Upper lobe of right lung (tissue), 1 donor: Measurements from ENCODE around the gene PCCA. TPM values are rescaled to one million over a fixed set of nuclear protein-coding genes. Genes with fewer than 3 reads are reported as not detected.

ENCODE experiments used
- ATAC-seq: fragments of 200-7000 bp; cut with Tn5 transposase; one replicate; pipeline ENCODE4 v1.9.1; 2020; ENCODE audit warnings: mild to moderate bottlenecking, moderate library complexity
- DNase-seq: peaks from one replicate; pipeline ENCODE4 v3.0.0-alpha.2; 2020
- H3K27ac ChIP-seq: fragments of 200-600 bp; one replicate; pipeline ENCODE4 v1.8.0; 2022
- H3K27me3 ChIP-seq: fragments of 200-600 bp; one replicate; pipeline ENCODE4 v1.8.0; 2022; ENCODE audit warnings: mild to moderate bottlenecking
- H3K36me3 ChIP-seq: fragments of 200-600 bp; one replicate; pipeline ENCODE4 v1.8.0; 2022
- H3K4me1 ChIP-seq: fragments of 200-600 bp; one replicate; pipeline ENCODE4 v1.8.0; 2022
- H3K4me3 ChIP-seq: fragments of 200-600 bp; one replicate; pipeline ENCODE4 v1.8.0; 2022; ENCODE audit warnings: mild to moderate bottlenecking
- H3K9me3 ChIP-seq: fragments of 200-600 bp; one replicate; pipeline ENCODE4 v1.8.0; 2022
- intact Hi-C: fragments of 100-400 bp; cut with DNase I; formaldehyde crosslinking; loops from one replicate; pipeline ENCODE4 v1.11.0; 2022
- total RNA-seq: library from RNA; stranded (reverse); fragmentation: NEBNext Ultra II Directional; extraction: Animal tissue kit (Norgen Biotek cat#: 25700); gene quantifications from one replicate; pipeline ENCODE4 v1.2.1, GENCODE V29; 2021
- TF ChIP-seq, protein P1 (sequence below): fragments of 200-600 bp; IDR thresholded peaks from one replicate; pipeline ENCODE4 v1.8.0; 2022; ENCODE audit warnings: antibody characterized with exemption
- donor health status: DM: no; HTN: yes; CAD: no; lungs with severe emphysema.

The PCCA gene
- total RNA-seq, 1 donor from 2014 or later, result 34.7 TPM

- no peak overlapping the region for H3K27ac ChIP-seq
- no peaks in the 10 kb centered on the region for H3K9me3 ChIP-seq
- no peak overlapping the region for H3K4me3 ChIP-seq
- no peaks in the 10 kb centered on the region for H3K4me1 ChIP-seq
- TF ChIP-seq, protein P1, sequence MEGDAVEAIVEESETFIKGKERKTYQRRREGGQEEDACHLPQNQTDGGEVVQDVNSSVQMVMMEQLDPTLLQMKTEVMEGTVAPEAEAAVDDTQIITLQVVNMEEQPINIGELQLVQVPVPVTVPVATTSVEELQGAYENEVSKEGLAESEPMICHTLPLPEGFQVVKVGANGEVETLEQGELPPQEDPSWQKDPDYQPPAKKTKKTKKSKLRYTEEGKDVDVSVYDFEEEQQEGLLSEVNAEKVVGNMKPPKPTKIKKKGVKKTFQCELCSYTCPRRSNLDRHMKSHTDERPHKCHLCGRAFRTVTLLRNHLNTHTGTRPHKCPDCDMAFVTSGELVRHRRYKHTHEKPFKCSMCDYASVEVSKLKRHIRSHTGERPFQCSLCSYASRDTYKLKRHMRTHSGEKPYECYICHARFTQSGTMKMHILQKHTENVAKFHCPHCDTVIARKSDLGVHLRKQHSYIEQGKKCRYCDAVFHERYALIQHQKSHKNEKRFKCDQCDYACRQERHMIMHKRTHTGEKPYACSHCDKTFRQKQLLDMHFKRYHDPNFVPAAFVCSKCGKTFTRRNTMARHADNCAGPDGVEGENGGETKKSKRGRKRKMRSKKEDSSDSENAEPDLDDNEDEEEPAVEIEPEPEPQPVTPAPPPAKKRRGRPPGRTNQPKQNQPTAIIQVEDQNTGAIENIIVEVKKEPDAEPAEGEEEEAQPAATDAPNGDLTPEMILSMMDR, result no peak
- ATAC-seq (no peak), DNase-seq (no peak)
- H3K36me3 ChIP-seq, result peaks cover 10% of the 10 kb centered on the region
- H3K27me3 ChIP-seq, result no peaks in the 10 kb centered on the region
- intact Hi-C loops, result no loop called here
These were observed 438.8 kb downstream of the PCCA start for GRCh38 chr13:100527644-100528043.

DNA sequence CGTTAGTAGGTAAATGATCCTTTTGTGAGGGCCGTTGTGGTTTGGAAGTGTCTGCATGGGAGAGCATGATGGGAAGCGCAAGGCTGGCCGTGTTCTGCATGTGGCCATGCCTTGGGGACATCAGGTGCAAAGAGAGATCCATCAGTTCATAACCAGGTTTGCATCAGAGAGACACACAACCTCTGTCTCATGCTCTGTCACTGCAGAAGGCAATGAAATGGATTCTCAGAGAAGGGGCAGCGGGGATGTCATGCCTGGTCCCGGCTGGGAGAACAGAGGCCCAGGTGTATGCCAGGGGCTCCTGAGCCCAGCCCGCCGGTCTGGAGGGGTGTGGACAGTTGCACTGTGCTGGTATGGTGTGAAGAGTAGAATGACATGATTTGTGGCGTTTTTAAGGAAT, 439.5 kb downstream of the PCCA start:
- DNase-seq, result no peak

GRCh38 chr13:100528820-100529219, 439.9 kb downstream of the PCCA start:
- Histone ChIP-seq H3K36me3 (peaks cover 10% of the 10 kb centered on the region), H3K27ac (no peak overlapping the region)
- DNase-seq, result no peak

More for the DNA sequence above, 439.5 kb downstream of the PCCA start:
- no peak for ATAC-seq
- intact Hi-C loops, result no loop called here
- Histone ChIP-seq H3K27ac (no peak overlapping the region), H3K9me3 (no peaks in the 10 kb centered on the region), H3K4me3 (no peak overlapping the region), H3K4me1 (no peaks in the 10 kb centered on the region), H3K36me3 (peaks cover 10% of the 10 kb centered on the region), H3K27me3 (no peaks in the 10 kb centered on the region)
- TF ChIP-seq, protein P1, result no peak

GRCh38 chr13:100529666-100530377, 440.9 kb downstream of the PCCA start:
- H3K4me1 ChIP-seq, result no peaks in the 10 kb centered on the region
- no peaks in the 10 kb centered on the region for H3K9me3 ChIP-seq
- ATAC-seq (no peak), DNase-seq (no peak)
- intact Hi-C loops, result no loop called here
- H3K4me3 ChIP-seq, result no peak overlapping the region
- no peak overlapping the region for H3K27ac ChIP-seq
- peaks cover 10% of the 10 kb centered on the region for H3K36me3 ChIP-seq
- no peaks in the 10 kb centered on the region for H3K27me3 ChIP-seq
- TF ChIP-seq, protein P1, result no peak

More at GRCh38 chr13:100528820-100529219, 439.9 kb downstream of the PCCA start:
- TF ChIP-seq, protein P1, result no peak
- Histone ChIP-seq H3K4me1 (no peaks in the 10 kb centered on the region), H3K9me3 (no peaks in the 10 kb centered on the region), H3K4me3 (no peak overlapping the region), H3K27me3 (no peaks in the 10 kb centered on the region)
- no peak for ATAC-seq
- intact Hi-C loops, result no loop called here

GRCh38 chr13:100530671-100531213, 441.8 kb downstream of the PCCA start:
- Histone ChIP-seq H3K36me3 (peaks cover 10% of the 10 kb centered on the region), H3K9me3 (no peaks in the 10 kb centered on the region), H3K4me3 (no peak overlapping the region), H3K27me3 (no peaks in the 10 kb centered on the region), H3K27ac (no peak overlapping the region), H3K4me1 (no peaks in the 10 kb centered on the region)
- intact Hi-C loops, result no loop called here
- no peak for DNase-seq
- ATAC-seq, result no peak
- TF ChIP-seq, protein P1, result no peak
